CD14-positive monocyte (primary cell): ENCODE measurements around the gene FAM200B. TPM values are rescaled to one million over a fixed set of nuclear protein-coding genes. Genes with fewer than 3 reads are reported as not detected.

Source experiments
- DNase-seq, 3 donors: peaks; one replicate each; pipeline ENCODE4 v3.0.0-alpha.2; 2011 to 2022
- H2AFZ ChIP-seq: 2 replicates; pipeline ENCODE4 v1.6.0; 2012; ENCODE audit warnings: mild to moderate bottlenecking, low read depth, low read length, inconsistent platforms; ENCODE audit not compliant: insufficient read depth, poor library complexity, severe bottlenecking
- H3K27ac ChIP-seq, 2 donors: 1 replicate in 1 of 2; 2 replicates in 1 of 2; pipeline ENCODE4 v1.5.1; 2012 to 2013; ENCODE audit warnings: low read length in 2 of 2, control low read depth in 1 of 2, inconsistent platforms in 1 of 2, low read depth in 1 of 2, mild to moderate bottlenecking in 1 of 2
- H3K27me3 ChIP-seq, 2 donors: one replicate each; pipeline versions ENCODE4 v1.6.0 to v1.6.1; 2011 to 2013; ENCODE audit warnings: low read length in 2 of 2; ENCODE audit not compliant: control insufficient read depth in 2 of 2, insufficient read depth in 2 of 2
- H3K36me3 ChIP-seq, 2 donors: replicated peaks in 1 of 2; 1 replicate in 1 of 2; 2 replicates in 1 of 2; pipeline versions ENCODE4 v1.5.1 to v1.6.1; 2012 to 2013; ENCODE audit warnings: low read length in 2 of 2, control low read depth in 1 of 2, inconsistent platforms in 1 of 2, mild to moderate bottlenecking in 1 of 2; ENCODE audit not compliant: insufficient read depth in 2 of 2, control insufficient read depth in 1 of 2
- H3K4me1 ChIP-seq, 2 donors: 1 replicate in 1 of 2; 2 replicates in 1 of 2; pipeline versions ENCODE4 v1.5.1 to v1.6.1; 2012 to 2013; ENCODE audit warnings: low read length in 2 of 2, control low read depth in 1 of 2, inconsistent platforms in 1 of 2, mild to moderate bottlenecking in 1 of 2, moderate library complexity in 1 of 2; ENCODE audit not compliant: insufficient read depth in 2 of 2, control insufficient read depth in 1 of 2
- H3K4me2 ChIP-seq: replicated peaks from 2 replicates; pipeline ENCODE3; 2012; ENCODE audit warnings: low read length, moderate library complexity, mild to moderate bottlenecking; ENCODE audit not compliant: poor library complexity, severe bottlenecking; ENCODE audit errors: extremely low read depth
- H3K4me3 ChIP-seq, 3 experiments: fragments of 200-600 bp in 1 of 3; sonication (generic) in 1 of 3; replicated peaks in 1 of 3; 1 replicate in 2 of 3; 2 replicates in 1 of 3; pipeline ENCODE4 v1.5.1; 2011 to 2013; ENCODE audit warnings: low read length in 3 of 3, mild to moderate bottlenecking in 3 of 3, control low read depth in 2 of 3, low read depth in 2 of 3, inconsistent platforms in 1 of 3, moderate library complexity in 1 of 3
- H3K79me2 ChIP-seq: 2 replicates; pipeline ENCODE4 v1.6.0; 2012; ENCODE audit warnings: mild to moderate bottlenecking, control low read depth, inconsistent platforms, low read length, moderate library complexity; ENCODE audit not compliant: insufficient read depth
- H3K9ac ChIP-seq: 2 replicates; pipeline ENCODE4 v1.6.0; 2017; ENCODE audit warnings: low read length, mild to moderate bottlenecking; ENCODE audit not compliant: insufficient read depth, poor library complexity, severe bottlenecking
- H3K9me3 ChIP-seq, 2 donors: replicated peaks in 1 of 2; 1 replicate in 1 of 2; 2 replicates in 1 of 2; pipeline versions ENCODE4 v1.5.1 to v1.6.1; 2012 to 2013; ENCODE audit warnings: low read length in 2 of 2, control low read depth in 1 of 2; ENCODE audit not compliant: control insufficient read depth in 1 of 2, insufficient read depth in 1 of 2
- H4K20me1 ChIP-seq: 2 replicates; pipeline ENCODE4 v1.6.0; 2012; ENCODE audit warnings: mild to moderate bottlenecking, low read length, control low read depth, moderate library complexity; ENCODE audit not compliant: insufficient read depth
- H3K27ac Mint-ChIP-seq, 7 donors: one replicate each; pipeline ENCODE4 v1.8.0; 2020; ENCODE audit warnings: mild to moderate bottlenecking in 7 of 7, mixed read lengths in 7 of 7, moderate library complexity in 6 of 7, inconsistent platforms in 2 of 7
- H3K27me3 Mint-ChIP-seq, 3 donors: one replicate each; pipeline ENCODE4 v1.8.0; 2021 to 2022; ENCODE audit warnings: low read depth in 3 of 3, mild to moderate bottlenecking in 3 of 3, mixed read lengths in 3 of 3, moderate library complexity in 3 of 3, inconsistent platforms in 1 of 3
- H3K36me3 Mint-ChIP-seq, 2 donors: one replicate each; pipeline ENCODE4 v1.8.0; 2020; ENCODE audit warnings: mixed read lengths in 2 of 2, inconsistent platforms in 1 of 2, mild to moderate bottlenecking in 1 of 2
- H3K4me1 Mint-ChIP-seq: one replicate; pipeline ENCODE4 v1.8.0; 2020; ENCODE audit warnings: mild to moderate bottlenecking, mixed read lengths
- H3K4me3 Mint-ChIP-seq, 2 donors: one replicate each; pipeline ENCODE4 v1.8.0; 2020; ENCODE audit warnings: mild to moderate bottlenecking in 2 of 2, mixed read lengths in 2 of 2, moderate library complexity in 1 of 2
- H3K9me3 Mint-ChIP-seq, 7 donors: one replicate each; pipeline ENCODE4 v1.8.0; 2020 to 2022; ENCODE audit warnings: mixed read lengths in 7 of 7, mild to moderate bottlenecking in 6 of 7, moderate library complexity in 6 of 7, inconsistent platforms in 2 of 7
- CTCF ChIP-seq: fragments of 200-600 bp; IDR thresholded peaks from one replicate; pipeline ENCODE4 v1.8.0; 2022; ENCODE audit warnings: antibody characterized with exemption, mild to moderate bottlenecking
- WGBS: methylation state at CpG from one replicate; pipeline ENCODE4 v1.1.5; 2013; ENCODE audit warnings: missing lambda C conversion rate; ENCODE audit not compliant: insufficient coverage; 5-methylcytosine and 5-hydroxymethylcytosine counted together
- intact Hi-C, 2 donors: fragments of 100-400 bp; cut with micrococcal nuclease; formaldehyde crosslinking; loops; one replicate each; pipeline versions ENCODE4 v1.15.0 to v1.15.1; 2023
- polyA plus RNA-seq, 3 donors: library from polyadenylated mRNA; depleted of rRNA in 1 of 3; unstranded in 2 of 3; stranded (reverse) in 1 of 3; fragments of 300-500 nt in 2 of 3; fragments of >200 nt in 1 of 3; fragmentation: Illumina TruSeq in 2 of 3; gene quantifications; 1 replicate in 2 of 3; 2 replicates in 1 of 3; pipeline ENCODE4 v1.2.3, GENCODE V29; 2012 to 2021

Gene FAM200B
- polyA plus RNA-seq, 3 donors: 65.7 to 169 (median 151) TPM

GRCh38 chr4:15735536-15735935 is 53.9 kb downstream of the FAM200B start:
- no peaks in the 10 kb centered on the region for H3K27me3 Mint-ChIP-seq
- H3K4me3 Mint-ChIP-seq: no peak overlapping the region
- no peak for DNase-seq
- H3K4me2 ChIP-seq: no peak overlapping the region
- peaks cover 3 to 5% of the 10 kb centered on the region in 2 donors for H3K9me3 ChIP-seq
- TF ChIP-seq CTCF: no peak
- peaks cover 43 to 96% of the 10 kb centered on the region in 2 donors for H3K36me3 ChIP-seq
- H4K20me1 ChIP-seq: peaks cover 37% of the 10 kb centered on the region
- H3K27ac Mint-ChIP-seq: peak overlapping the region in 2 of 7 donors; percentile 64 to 74
- H3K36me3 Mint-ChIP-seq: peaks cover 85 to 96% of the 10 kb centered on the region in 2 donors
- H3K27me3 ChIP-seq: no peaks in the 10 kb centered on the region
- H3K9me3 Mint-ChIP-seq: peaks cover 10 to 17% (median 14%) of the 10 kb centered on the region in 7 donors
- no peak overlapping the region for H3K4me3 ChIP-seq
- H3K4me1 Mint-ChIP-seq: peaks cover 18% of the 10 kb centered on the region
- peaks cover 4% of the 10 kb centered on the region for H3K79me2 ChIP-seq
- H3K4me1 ChIP-seq: peaks cover 0 to 4% of the 10 kb centered on the region in 2 donors
- intact Hi-C loops: no loop called here
- no peak overlapping the region for H3K9ac ChIP-seq
- no peak overlapping the region for H2AFZ ChIP-seq
- no peak overlapping the region for H3K27ac ChIP-seq
- WGBS: 50% methylated on average over 2 of the region's 6 CpGs

GRCh38 chr4:15736514-15737050 is 55.0 kb downstream of the FAM200B start:
- peaks cover 18% of the 10 kb centered on the region for H3K4me1 Mint-ChIP-seq
- H4K20me1 ChIP-seq: peaks cover 27% of the 10 kb centered on the region
- H3K27ac Mint-ChIP-seq: no peak overlapping the region
- no peak overlapping the region for H3K27ac ChIP-seq
- 94% methylated on average over 2 of the region's 4 CpGs for WGBS
- H3K36me3 Mint-ChIP-seq: peaks cover 79 to 92% of the 10 kb centered on the region in 2 donors
- intact Hi-C loops: no loop called here
- peaks cover 33 to 96% of the 10 kb centered on the region in 2 donors for H3K36me3 ChIP-seq
- peaks cover 10 to 12% of the 10 kb centered on the region in 2 donors for H3K9me3 ChIP-seq
- H3K27me3 ChIP-seq: no peaks in the 10 kb centered on the region
- no peak overlapping the region for H3K4me3 ChIP-seq
- H2AFZ ChIP-seq: no peak overlapping the region
- H3K9ac ChIP-seq: no peak overlapping the region
- H3K4me2 ChIP-seq: no peak overlapping the region
- H3K9me3 Mint-ChIP-seq: peaks cover 10 to 24% (median 16%) of the 10 kb centered on the region in 7 donors
- DNase-seq: no peak
- no peak overlapping the region for H3K4me3 Mint-ChIP-seq
- H3K79me2 ChIP-seq: peaks cover 2% of the 10 kb centered on the region
- no peaks in the 10 kb centered on the region for H3K27me3 Mint-ChIP-seq
- TF ChIP-seq CTCF: no peak
- H3K4me1 ChIP-seq: peaks cover 0 to 4% of the 10 kb centered on the region in 2 donors
